Neural cell (in vitro differentiated cells): ENCODE measurements around the gene ZCCHC24. TPM values are rescaled to one million over a fixed set of nuclear protein-coding genes. Genes with fewer than 3 reads are reported as not detected.

ENCODE experiments used
- H2AFZ ChIP-seq: fragments of 200-600, 300-800 bp; sonication (generic), shearing (Covaris generic); 2 replicates; pipeline ENCODE4 v1.6.0; 2014; ENCODE audit warnings: low read depth, mild to moderate bottlenecking, antibody characterized with exemption, low read length, moderate library complexity
- H3F3A ChIP-seq: fragments of 200-600 bp; shearing (Covaris generic); 2 replicates; pipeline ENCODE4 v1.6.1; 2016; ENCODE audit warnings: mild to moderate bottlenecking, moderate library complexity, mixed read lengths, antibody characterized with exemption, low read length; ENCODE audit not compliant: insufficient read depth, poor library complexity, severe bottlenecking
- H3K27ac ChIP-seq: fragments of 200-600, 300-800 bp; sonication (generic), shearing (Covaris generic); 2 replicates; pipeline ENCODE4 v1.5.1; 2014; ENCODE audit warnings: mild to moderate bottlenecking, low read length, moderate library complexity
- H3K27me3 ChIP-seq: fragments of 300-800, 200-600 bp; sonication (generic), shearing (Covaris generic); 2 replicates; pipeline ENCODE4 v1.6.0; 2014; ENCODE audit warnings: mild to moderate bottlenecking, low read depth, low read length, moderate library complexity; ENCODE audit not compliant: insufficient read depth
- H3K36me3 ChIP-seq: fragments of 300-800, 200-600 bp; sonication (generic), shearing (Covaris generic); 2 replicates; pipeline ENCODE4 v1.5.1; 2014; ENCODE audit warnings: mild to moderate bottlenecking, antibody characterized with exemption, low read length, moderate library complexity; ENCODE audit not compliant: insufficient read depth
- H3K4me2 ChIP-seq: fragments of 300-800, 200-600 bp; sonication (generic), shearing (Covaris generic); 2 replicates; pipeline ENCODE4 v1.6.0; 2014; ENCODE audit warnings: mild to moderate bottlenecking, low read length
- H3K4me3 ChIP-seq: fragments of 300-800, 200-600 bp; sonication (generic), shearing (Covaris generic); 2 replicates; pipeline ENCODE4 v1.5.1; 2014; ENCODE audit warnings: mild to moderate bottlenecking, low read length, moderate library complexity
- H3K79me2 ChIP-seq: fragments of 200-600 bp; shearing (Covaris generic); replicated peaks from 2 replicates; pipeline ENCODE4 v1.6.0; 2014; ENCODE audit warnings: mild to moderate bottlenecking, low read length, moderate library complexity; ENCODE audit not compliant: insufficient read depth
- H3K9ac ChIP-seq: fragments of 300-800, 200-600 bp; sonication (generic), shearing (Covaris generic); 2 replicates; pipeline ENCODE4 v1.6.1; 2016; ENCODE audit warnings: mild to moderate bottlenecking, low read length, mixed read lengths
- H3K9me2 ChIP-seq: fragments of 200-600 bp; shearing (Covaris generic); 2 replicates; pipeline ENCODE4 v1.6.1; 2016; ENCODE audit warnings: mild to moderate bottlenecking, low read length, mixed read lengths; ENCODE audit not compliant: insufficient read depth
- H3K9me3 ChIP-seq: fragments of 200-600, 300-800 bp; sonication (generic), shearing (Covaris generic); 2 replicates; pipeline ENCODE4 v1.6.1; 2016; ENCODE audit warnings: mild to moderate bottlenecking, mixed run types, low read length, moderate library complexity, mixed read lengths
- H4K20me1 ChIP-seq: fragments of 200-600 bp; shearing (Covaris generic); 2 replicates; pipeline ENCODE4 v1.6.1; 2016; ENCODE audit warnings: mild to moderate bottlenecking, mixed run types; ENCODE audit not compliant: insufficient read depth
- EP300 ChIP-seq: fragments of 450-650 bp; conservative IDR thresholded peaks from 2 replicates; pipeline ENCODE4 v1.6.1; 2014; ENCODE audit warnings: antibody characterized with exemption, mild to moderate bottlenecking, moderate library complexity; ENCODE audit not compliant: poor library complexity, severe bottlenecking
- EZH2 ChIP-seq: fragments of 200-600, 300-800 bp; shearing (Covaris generic), sonication (generic); IDR thresholded peaks from 2 replicates; pipeline ENCODE4 v1.6.1; 2014; ENCODE audit warnings: antibody characterized with exemption, low read length, borderline replicate concordance, mild to moderate bottlenecking; ENCODE audit not compliant: insufficient read depth, poor library complexity, severe bottlenecking
- MXI1 ChIP-seq: fragments of 450-650 bp; conservative IDR thresholded peaks from 2 replicates; pipeline ENCODE4 v1.6.1; 2014; ENCODE audit warnings: antibody characterized with exemption, mild to moderate bottlenecking; ENCODE audit not compliant: poor library complexity, severe bottlenecking
- RAD21 ChIP-seq: fragments of 450-650 bp; conservative IDR thresholded peaks from 2 replicates; pipeline ENCODE4 v1.6.1; 2014; ENCODE audit warnings: antibody characterized with exemption, mild to moderate bottlenecking, moderate library complexity
- TAF1 ChIP-seq: IDR thresholded peaks from 2 replicates; pipeline ENCODE4 v1.6.1; 2012; ENCODE audit warnings: low read depth
- polyA plus RNA-seq: library from polyadenylated mRNA; depleted of rRNA; stranded (reverse); fragments of >200 nt; gene quantifications from 2 replicates; pipeline ENCODE4 v1.2.3, GENCODE V29; 2014
- TF ChIP-seq, protein P1 (sequence below): IDR thresholded peaks from 2 replicates; pipeline ENCODE4 v1.6.1; 2012; ENCODE audit warnings: borderline replicate concordance
- TF ChIP-seq, protein P2 (sequence below): fragments of 450-650 bp; IDR thresholded peaks from 2 replicates; pipeline ENCODE4 v1.5.1; 2014; ENCODE audit warnings: antibody characterized with exemption, mild to moderate bottlenecking, moderate library complexity; ENCODE audit not compliant: poor library complexity, severe bottlenecking

The ZCCHC24 gene
- polyA plus RNA-seq, 1 donor from 2014 or later, result not detected

DNA sequence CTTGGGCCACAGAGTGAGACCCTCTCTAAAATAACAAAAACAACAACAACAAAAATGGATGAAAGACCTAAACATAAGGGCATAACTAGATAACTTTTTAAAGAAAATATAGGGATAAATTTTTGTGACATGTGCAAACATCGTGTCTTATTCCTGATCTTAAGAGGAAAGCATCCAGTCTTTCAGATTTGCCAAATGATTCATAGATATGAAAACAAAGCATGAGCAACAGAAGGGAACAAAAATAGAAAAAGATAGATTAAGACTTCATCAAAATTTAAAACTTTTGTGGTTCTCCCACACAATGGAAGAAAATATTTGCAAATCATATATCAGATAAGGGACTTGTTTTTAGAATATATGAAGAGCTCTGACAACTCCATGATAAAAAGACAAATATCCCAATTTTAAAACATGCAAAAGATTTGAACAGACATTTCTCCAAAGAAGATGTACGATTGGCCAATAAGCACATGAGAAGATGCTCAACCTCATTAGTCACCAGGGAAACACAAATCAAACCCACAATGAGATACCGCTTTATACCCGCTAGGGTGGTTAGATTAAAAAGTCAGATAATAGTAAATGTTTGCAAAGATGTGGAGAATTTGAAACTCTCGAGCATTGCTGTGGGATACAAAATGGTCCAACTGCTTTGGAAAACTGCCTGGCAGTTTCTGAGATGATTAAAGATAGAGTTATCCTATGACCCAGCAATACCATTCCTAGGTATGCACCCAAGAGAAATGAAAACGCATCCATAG lies 77.8 kb downstream of the ZCCHC24 start:
- H3F3A ChIP-seq, result no peaks in the 10 kb centered on the region
- no peaks in the 10 kb centered on the region for H3K27me3 ChIP-seq
- no peak overlapping the region for H3K27ac ChIP-seq
- H4K20me1 ChIP-seq, result no peaks in the 10 kb centered on the region
- H3K4me3 ChIP-seq, result no peak overlapping the region
- no peak overlapping the region for H3K4me2 ChIP-seq
- no peaks in the 10 kb centered on the region for H3K9me2 ChIP-seq
- H3K36me3 ChIP-seq, result no peaks in the 10 kb centered on the region
- no peaks in the 10 kb centered on the region for H3K9me3 ChIP-seq
- H2AFZ ChIP-seq, result no peak overlapping the region
- H3K79me2 ChIP-seq, result no peaks in the 10 kb centered on the region
- no peak for TF ChIP-seq MXI1
- TF ChIP-seq RAD21, result no peak
- TF ChIP-seq TAF1, result no peak
- no peak for TF ChIP-seq EP300
- TF ChIP-seq, protein P1, sequence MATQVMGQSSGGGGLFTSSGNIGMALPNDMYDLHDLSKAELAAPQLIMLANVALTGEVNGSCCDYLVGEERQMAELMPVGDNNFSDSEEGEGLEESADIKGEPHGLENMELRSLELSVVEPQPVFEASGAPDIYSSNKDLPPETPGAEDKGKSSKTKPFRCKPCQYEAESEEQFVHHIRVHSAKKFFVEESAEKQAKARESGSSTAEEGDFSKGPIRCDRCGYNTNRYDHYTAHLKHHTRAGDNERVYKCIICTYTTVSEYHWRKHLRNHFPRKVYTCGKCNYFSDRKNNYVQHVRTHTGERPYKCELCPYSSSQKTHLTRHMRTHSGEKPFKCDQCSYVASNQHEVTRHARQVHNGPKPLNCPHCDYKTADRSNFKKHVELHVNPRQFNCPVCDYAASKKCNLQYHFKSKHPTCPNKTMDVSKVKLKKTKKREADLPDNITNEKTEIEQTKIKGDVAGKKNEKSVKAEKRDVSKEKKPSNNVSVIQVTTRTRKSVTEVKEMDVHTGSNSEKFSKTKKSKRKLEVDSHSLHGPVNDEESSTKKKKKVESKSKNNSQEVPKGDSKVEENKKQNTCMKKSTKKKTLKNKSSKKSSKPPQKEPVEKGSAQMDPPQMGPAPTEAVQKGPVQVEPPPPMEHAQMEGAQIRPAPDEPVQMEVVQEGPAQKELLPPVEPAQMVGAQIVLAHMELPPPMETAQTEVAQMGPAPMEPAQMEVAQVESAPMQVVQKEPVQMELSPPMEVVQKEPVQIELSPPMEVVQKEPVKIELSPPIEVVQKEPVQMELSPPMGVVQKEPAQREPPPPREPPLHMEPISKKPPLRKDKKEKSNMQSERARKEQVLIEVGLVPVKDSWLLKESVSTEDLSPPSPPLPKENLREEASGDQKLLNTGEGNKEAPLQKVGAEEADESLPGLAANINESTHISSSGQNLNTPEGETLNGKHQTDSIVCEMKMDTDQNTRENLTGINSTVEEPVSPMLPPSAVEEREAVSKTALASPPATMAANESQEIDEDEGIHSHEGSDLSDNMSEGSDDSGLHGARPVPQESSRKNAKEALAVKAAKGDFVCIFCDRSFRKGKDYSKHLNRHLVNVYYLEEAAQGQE, result no peak
- no peak overlapping the region for H3K9ac ChIP-seq

DNA sequence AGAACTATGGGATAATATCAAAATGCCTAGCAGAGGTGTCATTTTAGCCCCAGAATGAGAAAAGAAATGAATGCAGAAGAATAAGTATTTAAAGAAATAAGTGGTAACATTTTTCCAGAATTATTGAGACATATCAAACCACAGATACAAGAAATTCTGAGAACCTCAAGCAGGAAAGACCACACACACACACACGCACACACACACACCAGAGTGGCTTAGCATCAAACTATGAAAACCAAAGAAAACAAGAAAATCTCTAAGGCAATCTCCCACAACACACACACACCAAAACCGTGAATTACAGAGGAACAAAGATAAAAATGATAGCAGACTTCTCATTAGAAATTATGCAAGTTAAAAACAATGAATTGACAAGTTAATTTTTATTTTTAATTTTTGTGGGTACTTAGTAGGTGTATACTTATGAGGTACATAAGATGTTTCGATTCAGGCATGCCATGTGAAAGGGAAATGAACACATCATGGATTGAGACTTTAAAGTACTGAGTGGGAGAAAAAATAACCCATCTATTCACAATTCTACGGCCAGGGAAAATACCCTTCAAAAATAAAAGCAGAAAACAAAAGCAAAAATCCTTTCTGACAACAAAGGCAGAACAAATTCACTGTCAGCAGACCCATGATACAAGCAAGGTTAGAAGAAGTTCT lies 83.6 kb downstream of the ZCCHC24 start:
- Histone ChIP-seq H3K27me3 (no peaks in the 10 kb centered on the region), H3K4me2 (no peak overlapping the region)

More for the DNA sequence above, 83.6 kb downstream of the ZCCHC24 start:
- H2AFZ ChIP-seq, result no peak overlapping the region
- H3K36me3 ChIP-seq, result no peaks in the 10 kb centered on the region
- no peak for TF ChIP-seq MXI1
- TF ChIP-seq TAF1, result no peak
- TF ChIP-seq RAD21, result no peak
- no peak for TF ChIP-seq EP300
- TF ChIP-seq, protein P2, sequence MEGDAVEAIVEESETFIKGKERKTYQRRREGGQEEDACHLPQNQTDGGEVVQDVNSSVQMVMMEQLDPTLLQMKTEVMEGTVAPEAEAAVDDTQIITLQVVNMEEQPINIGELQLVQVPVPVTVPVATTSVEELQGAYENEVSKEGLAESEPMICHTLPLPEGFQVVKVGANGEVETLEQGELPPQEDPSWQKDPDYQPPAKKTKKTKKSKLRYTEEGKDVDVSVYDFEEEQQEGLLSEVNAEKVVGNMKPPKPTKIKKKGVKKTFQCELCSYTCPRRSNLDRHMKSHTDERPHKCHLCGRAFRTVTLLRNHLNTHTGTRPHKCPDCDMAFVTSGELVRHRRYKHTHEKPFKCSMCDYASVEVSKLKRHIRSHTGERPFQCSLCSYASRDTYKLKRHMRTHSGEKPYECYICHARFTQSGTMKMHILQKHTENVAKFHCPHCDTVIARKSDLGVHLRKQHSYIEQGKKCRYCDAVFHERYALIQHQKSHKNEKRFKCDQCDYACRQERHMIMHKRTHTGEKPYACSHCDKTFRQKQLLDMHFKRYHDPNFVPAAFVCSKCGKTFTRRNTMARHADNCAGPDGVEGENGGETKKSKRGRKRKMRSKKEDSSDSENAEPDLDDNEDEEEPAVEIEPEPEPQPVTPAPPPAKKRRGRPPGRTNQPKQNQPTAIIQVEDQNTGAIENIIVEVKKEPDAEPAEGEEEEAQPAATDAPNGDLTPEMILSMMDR, result no peak
- TF ChIP-seq, protein P1, result no peak
- TF ChIP-seq EZH2, result no peak
- H3K9ac ChIP-seq, result no peak overlapping the region
- no peak overlapping the region for H3K4me3 ChIP-seq
- H3F3A ChIP-seq, result no peaks in the 10 kb centered on the region
- no peak overlapping the region for H3K27ac ChIP-seq
- H3K79me2 ChIP-seq, result no peaks in the 10 kb centered on the region
- H3K9me2 ChIP-seq, result no peaks in the 10 kb centered on the region
- H4K20me1 ChIP-seq, result no peaks in the 10 kb centered on the region
- H3K9me3 ChIP-seq, result no peaks in the 10 kb centered on the region
